ENCODE measurements around the gene GPER1. TPM values are rescaled to one million over a fixed set of nuclear protein-coding genes. Genes with fewer than 3 reads are reported as not detected.

The GPER1 gene
- total RNA-seq, 1 donor from 2014 or later = 1.6 TPM

- no peak for DNase-seq
Observed at GRCh38 chr7:1054438-1054837, 33.5 kb upstream of the GPER1 start.

GRCh38 chr7:1054861-1055450, 33.0 kb upstream of the GPER1 start:
- DNase-seq = peak; percentile 66

DNA sequence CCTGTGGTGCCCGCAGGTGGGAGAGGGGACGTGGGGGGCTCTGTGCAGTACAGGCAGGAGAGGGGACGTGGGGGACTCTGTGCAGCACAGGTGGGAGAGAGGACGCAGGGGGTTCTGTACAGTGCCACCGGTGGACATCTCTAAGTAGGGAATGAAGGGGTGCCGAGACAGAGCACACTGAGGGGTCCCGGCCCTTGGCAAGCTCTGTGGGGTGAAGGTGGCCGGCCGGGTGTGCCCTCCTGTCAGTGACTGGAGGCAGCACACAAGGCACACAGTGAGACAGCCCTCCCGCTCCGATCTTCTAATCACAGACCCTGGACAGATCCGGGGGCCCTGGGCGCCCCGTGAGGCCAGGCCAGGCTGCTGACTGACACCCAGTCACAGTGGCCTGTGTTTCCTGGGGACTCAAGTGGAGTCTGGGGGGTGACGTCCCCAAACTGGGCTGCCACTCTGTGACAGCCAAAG, 32.4 kb upstream of the GPER1 start:
- no peak for DNase-seq

- DNase-seq = no peak
Observed at GRCh38 chr7:1055956-1056784, 31.7 kb upstream of the GPER1 start.

GRCh38 chr7:1056785-1057410, 31.0 kb upstream of the GPER1 start:
- DNase-seq = no peak

DNA sequence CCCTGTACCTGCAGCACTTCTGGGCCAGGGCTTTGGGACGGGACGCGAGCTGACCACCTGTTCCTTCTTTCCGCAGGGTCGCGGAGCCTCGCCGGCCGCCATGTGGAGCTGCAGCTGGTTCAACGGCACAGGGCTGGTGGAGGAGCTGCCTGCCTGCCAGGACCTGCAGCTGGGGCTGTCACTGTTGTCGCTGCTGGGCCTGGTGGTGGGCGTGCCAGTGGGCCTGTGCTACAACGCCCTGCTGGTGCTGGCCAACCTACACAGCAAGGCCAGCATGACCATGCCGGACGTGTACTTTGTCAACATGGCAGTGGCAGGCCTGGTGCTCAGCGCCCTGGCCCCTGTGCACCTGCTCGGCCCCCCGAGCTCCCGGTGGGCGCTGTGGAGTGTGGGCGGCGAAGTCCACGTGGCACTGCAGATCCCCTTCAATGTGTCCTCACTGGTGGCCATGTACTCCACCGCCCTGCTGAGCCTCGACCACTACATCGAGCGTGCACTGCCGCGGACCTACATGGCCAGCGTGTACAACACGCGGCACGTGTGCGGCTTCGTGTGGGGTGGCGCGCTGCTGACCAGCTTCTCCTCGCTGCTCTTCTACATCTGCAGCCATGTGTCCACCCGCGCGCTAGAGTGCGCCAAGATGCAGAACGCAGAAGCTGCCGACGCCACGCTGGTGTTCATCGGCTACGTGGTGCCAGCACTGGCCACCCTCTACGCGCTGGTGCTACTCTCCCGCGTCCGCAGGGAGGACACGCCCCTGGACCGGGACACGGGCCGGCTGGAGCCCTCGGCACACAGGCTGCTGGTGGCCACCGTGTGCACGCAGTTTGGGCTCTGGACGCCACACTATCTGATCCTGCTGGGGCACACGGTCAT, 30.3 kb upstream of the GPER1 start:
- no peak for DNase-seq

DNA sequence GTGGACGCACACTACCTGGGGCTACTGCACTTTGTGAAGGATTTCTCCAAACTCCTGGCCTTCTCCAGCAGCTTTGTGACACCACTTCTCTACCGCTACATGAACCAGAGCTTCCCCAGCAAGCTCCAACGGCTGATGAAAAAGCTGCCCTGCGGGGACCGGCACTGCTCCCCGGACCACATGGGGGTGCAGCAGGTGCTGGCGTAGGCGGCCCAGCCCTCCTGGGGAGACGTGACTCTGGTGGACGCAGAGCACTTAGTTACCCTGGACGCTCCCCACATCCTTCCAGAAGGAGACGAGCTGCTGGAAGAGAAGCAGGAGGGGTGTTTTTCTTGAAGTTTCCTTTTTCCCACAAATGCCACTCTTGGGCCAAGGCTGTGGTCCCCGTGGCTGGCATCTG, 29.6 kb upstream of the GPER1 start:
- no peak for DNase-seq

DNA sequence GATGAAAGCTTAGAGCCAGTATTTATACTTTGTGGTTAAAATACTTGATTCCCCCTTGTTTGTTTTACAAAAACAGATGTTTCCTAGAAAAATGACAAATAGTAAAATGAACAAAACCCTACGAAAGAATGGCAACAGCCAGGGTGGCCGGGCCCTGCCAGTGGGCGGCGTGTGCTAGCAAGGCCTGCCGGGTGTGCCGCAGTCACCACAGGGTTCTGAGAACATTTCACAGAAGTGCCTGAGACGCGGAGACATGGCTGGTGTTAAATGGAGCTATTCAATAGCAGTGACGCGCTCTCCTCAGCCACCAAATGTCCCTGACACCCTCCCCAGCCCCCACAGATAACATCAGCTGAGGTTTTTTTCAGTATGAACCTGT, 29.1 kb upstream of the GPER1 start:
- peak; percentile 60 for DNase-seq

DNA sequence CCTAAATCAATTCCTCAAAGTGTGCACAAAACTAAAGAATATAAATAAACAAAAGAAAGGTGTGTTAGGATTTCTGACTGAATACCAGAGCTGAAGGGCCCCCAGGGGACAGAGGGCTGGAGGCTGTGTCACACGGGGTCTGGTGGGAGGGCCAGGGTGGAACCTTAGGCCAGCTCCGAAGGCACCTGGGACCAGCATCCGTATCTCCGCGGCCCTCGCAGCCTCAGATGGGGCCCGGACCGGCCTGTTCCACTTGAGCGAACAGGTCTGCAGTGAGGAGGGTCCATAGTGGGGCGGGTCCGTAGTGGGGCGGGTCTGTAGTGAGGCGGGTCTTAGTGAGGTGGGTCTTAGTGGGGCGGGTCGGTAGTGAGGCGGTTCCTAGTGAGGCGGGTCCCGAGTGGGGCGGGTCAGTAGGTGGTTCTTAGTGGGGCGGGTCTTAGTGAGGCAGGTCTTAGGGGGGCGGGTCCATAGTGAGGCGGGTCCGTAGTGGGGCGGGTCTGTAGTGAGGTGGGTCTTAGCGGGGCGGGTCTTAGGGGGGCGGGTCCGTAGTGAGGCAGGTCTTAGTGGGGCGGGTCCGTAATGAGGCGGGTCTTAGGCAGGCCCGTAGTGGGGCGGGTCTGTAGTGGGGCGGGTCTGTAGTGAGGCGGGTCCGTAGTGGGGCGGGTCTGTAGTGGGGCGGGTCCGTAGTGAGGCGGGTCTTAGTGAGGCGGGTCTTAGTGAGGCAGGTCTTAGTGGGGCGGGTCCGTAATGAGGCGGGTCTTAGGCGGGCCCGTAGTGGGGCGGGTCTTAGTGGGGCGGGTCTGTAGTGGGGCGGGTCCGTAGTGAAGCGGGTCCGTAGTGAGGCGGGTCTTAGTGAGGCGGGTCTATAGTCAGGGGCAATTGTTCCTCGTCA, 28.5 kb upstream of the GPER1 start:
- DNase-seq = no peak

GRCh38 chr7:1060315-1061072, 27.4 kb upstream of the GPER1 start:
- no peak for DNase-seq

DNA sequence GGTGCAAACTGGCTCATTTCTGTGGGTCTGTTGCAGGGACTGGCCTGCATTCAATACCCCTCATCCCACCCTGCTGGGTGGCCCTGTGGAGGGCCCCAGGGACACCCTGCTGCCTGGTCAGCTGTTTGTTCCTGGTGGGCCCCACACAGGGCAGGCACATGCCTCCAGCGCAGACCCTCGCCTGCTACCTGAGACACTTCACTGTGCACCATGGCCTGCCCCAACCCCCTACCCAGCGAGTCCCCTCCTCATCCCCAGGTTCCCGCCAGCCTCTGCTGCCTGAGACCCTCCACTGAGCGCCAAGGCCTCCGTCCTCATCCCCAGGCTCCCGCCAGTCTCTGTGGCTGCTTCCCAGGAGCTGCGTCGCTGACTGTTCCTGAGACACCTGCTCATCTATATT, 26.7 kb upstream of the GPER1 start:
- DNase-seq = no peak

DNA sequence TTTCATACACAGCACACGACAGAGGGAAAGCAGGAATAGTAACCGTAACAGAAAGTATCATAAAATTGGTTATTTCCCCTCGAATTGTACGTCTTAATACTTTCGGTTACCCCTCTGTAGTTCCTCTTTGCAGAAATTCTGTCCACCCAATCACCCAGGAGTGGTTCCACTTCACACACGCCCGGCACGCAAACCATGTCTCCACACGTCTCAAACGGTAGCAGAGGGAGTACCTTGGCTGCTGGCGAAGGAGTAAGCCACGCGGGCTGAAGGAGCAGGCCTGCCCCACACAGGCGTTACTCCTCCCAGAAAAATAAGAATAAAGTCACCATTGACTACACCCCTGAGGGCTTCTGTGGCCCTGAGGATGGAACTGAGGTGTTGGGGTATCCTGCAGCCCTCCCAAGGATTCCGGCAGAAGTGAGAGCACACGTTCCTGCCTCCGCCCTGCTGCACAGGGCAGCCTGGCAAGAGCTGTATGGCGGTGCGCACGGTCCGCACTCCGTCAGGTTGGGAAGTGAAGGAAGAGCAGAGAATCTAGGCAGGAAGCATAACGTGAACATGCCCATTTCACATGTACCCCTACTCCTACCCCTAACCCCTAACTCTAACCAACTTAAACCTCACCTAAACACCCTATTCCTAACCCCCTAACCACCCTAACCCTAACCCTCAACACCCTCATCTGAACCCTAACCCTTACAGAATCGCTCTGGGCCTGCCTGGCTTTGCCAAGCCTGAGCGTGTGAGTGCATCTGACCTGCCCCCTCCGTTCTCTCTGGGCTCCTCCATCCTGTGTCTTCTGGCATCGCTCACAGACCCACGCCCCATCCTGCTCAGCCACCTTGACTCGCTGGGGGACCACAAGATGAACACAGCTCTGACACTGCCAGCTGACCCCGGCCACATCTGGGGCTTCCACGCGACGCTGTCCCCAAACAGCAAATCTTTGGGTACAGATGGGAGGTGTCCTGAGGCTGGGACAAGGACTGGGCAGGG, 25.3 kb upstream of the GPER1 start:
- DNase-seq = no peak

- no peak for DNase-seq
Observed at GRCh38 chr7:1063361-1063760, 24.6 kb upstream of the GPER1 start.

DNA sequence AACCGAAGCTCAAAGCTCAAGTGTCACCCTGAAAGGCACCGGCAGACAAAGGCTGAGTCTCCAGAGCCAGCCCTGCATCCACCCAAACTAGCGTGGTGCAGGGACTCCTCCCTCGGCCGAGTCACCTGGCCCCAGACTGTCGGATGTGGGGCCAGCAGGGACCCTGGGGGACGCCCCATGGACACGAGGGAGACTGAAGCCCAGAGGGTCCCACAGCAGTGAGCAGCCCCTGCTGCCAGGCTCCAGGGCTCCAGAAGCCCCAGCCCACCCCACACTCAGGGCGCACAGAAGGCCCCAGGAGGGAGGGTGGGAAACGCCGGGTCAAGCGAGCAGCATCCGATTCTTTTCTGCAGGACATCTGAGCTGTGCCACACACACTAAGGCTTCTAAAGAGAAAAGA, 23.3 kb upstream of the GPER1 start:
- DNase-seq = no peak

DNA sequence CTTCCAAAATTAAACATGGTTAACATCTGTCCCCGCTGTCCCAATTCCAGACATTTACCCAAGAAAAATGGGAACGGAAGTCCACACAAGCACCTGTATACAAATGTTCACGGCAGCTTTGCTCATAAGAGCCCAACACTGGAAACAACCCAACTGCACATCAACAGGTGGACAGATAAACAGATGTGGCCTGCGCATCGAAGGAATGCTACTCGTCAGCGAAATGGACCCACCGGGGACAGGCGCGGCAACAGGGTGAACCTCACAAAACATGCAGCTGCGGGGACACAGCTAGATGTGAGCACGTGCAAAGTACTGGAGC, 22.7 kb upstream of the GPER1 start:
- no peak for DNase-seq

DNA sequence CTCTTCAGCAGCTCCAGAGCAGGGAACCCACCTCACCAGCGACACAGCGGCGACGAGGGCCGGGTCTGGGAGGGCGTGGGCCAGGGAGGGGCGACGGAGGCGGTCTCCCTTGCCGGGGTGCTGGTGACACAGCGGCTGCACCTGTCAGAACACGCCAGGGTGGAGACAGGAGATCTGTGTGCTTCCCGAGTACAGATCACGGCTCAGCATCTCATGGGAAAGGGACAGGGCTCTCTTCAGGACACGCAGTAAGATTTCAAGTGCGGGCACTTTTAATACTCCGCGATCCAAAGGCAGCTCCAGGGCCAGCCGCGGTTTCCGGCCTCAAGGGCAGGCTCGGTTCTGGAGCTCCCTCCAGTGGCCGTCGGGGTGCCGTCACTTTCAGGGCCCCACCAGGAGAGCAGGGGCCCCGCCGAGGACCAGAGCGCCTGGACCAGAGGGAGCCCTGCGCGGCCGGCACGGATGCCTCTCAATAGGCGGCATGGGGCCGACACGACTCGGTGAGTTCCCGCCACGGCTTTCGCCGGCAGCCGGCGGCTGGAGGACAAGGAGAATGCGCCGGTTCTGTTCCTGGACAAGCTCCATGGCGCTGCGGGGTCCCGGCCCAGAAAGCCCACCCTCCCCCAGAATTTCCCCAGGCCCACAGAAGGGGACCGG, 22.2 kb upstream of the GPER1 start:
- DNase-seq = peak; percentile 58

GRCh38 chr7:1066242-1066588, 21.7 kb upstream of the GPER1 start:
- no peak for DNase-seq

DNA sequence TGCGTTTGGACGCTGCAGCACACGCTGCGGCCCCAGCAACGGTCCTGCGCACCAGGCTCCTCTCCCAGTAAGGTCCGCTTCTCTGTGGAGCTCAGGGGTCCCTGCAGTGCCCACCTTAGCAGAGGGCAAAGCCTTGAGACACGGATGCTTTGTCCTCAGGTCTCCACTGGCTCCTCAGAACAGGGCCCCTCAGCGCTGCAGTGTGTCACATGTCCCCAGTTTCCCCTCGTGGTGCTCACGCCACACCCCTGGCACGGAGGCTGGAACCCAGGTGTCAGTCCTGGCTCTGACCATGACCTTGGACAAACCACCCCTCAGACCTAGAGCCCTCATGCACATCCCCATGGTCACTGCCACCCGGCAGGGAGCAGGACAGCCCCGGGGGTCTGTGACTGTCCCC, 19.9 kb upstream of the GPER1 start:
- DNase-seq = no peak

- no peak for DNase-seq
Observed at GRCh38 chr7:1068619-1069018, 19.3 kb upstream of the GPER1 start.

Measured in skin of body (tissue), 2 donors.